H9 (cell line): ENCODE results near the gene PKIB. TPM values are rescaled to one million over a fixed set of nuclear protein-coding genes. Genes with fewer than 3 reads are reported as not detected.

Source experiments
- DNase-seq: peaks from one replicate; pipeline ENCODE4 v3.0.0-alpha.2; 2017
- H2AFZ ChIP-seq: one replicate; pipeline ENCODE4 v1.6.1; 2013; ENCODE audit warnings: mild to moderate bottlenecking, low read length, control low read depth, moderate library complexity
- H2AK5ac ChIP-seq: 2 replicates; pipeline ENCODE4 v1.6.1; 2013; ENCODE audit warnings: low read length, control low read depth, mixed read lengths; ENCODE audit not compliant: insufficient read length
- H2BK120ac ChIP-seq: one replicate; pipeline ENCODE4 v1.6.1; 2013; ENCODE audit warnings: low read depth, mild to moderate bottlenecking, low read length, control low read depth, inconsistent platforms; ENCODE audit not compliant: poor library complexity, severe bottlenecking
- H2BK12ac ChIP-seq: 2 replicates; pipeline ENCODE4 v1.6.1; 2013; ENCODE audit warnings: low read length, control low read depth, mixed read lengths, low read depth; ENCODE audit not compliant: insufficient read length
- H2BK15ac ChIP-seq: 2 replicates; pipeline ENCODE4 v1.6.1; 2013; ENCODE audit warnings: low read depth, low read length, control low read depth
- H2BK20ac ChIP-seq: one replicate; pipeline ENCODE4 v1.6.1; 2013; ENCODE audit warnings: low read depth, mild to moderate bottlenecking, low read length, control low read depth, inconsistent platforms; ENCODE audit not compliant: poor library complexity, severe bottlenecking
- H2BK5ac ChIP-seq: 2 replicates; pipeline ENCODE4 v1.6.1; 2013; ENCODE audit warnings: low read length, control low read depth, mixed read lengths; ENCODE audit not compliant: insufficient read length
- H3K14ac ChIP-seq: 2 replicates; pipeline ENCODE4 v1.6.1; 2013; ENCODE audit warnings: low read length, control low read depth; ENCODE audit not compliant: insufficient read depth
- H3K18ac ChIP-seq: 2 replicates; pipeline ENCODE4 v1.6.1; 2013; ENCODE audit warnings: low read depth, mild to moderate bottlenecking, mixed read lengths, low read length, control low read depth; ENCODE audit not compliant: insufficient read length
- H3K23ac ChIP-seq: 2 replicates; pipeline ENCODE4 v1.6.1; 2013; ENCODE audit warnings: low read length, control low read depth, mixed read lengths, low read depth; ENCODE audit not compliant: insufficient read length
- H3K23me2 ChIP-seq: 2 replicates; pipeline ENCODE4 v1.6.1; 2013; ENCODE audit warnings: low read depth, mild to moderate bottlenecking, mixed read lengths, low read length, control low read depth; ENCODE audit not compliant: insufficient read length, poor library complexity, severe bottlenecking
- H3K27ac ChIP-seq: 2 replicates; pipeline ENCODE4 v1.5.1; 2013; ENCODE audit warnings: low read length, control low read depth, mixed read lengths, low read depth; ENCODE audit not compliant: insufficient read length
- H3K27me3 ChIP-seq: 2 replicates; pipeline ENCODE4 v1.6.1; 2013; ENCODE audit warnings: low read length, control low read depth, inconsistent platforms; ENCODE audit not compliant: insufficient read depth
- H3K4ac ChIP-seq: 2 replicates; pipeline ENCODE4 v1.6.1; 2013; ENCODE audit warnings: low read depth, mild to moderate bottlenecking, control low read depth, inconsistent platforms, low read length, moderate library complexity
- H3K4me1 ChIP-seq: 2 replicates; pipeline ENCODE4 v1.6.1; 2013; ENCODE audit warnings: low read length, control low read depth, inconsistent platforms; ENCODE audit not compliant: insufficient read depth
- H3K4me2 ChIP-seq: 2 replicates; pipeline ENCODE4 v1.6.1; 2013; ENCODE audit warnings: low read length, control low read depth, mixed read lengths; ENCODE audit not compliant: insufficient read length, insufficient read depth
- H3K56ac ChIP-seq: 2 replicates; pipeline ENCODE4 v1.6.1; 2013; ENCODE audit warnings: low read depth, mild to moderate bottlenecking, mixed read lengths, low read length, control low read depth; ENCODE audit not compliant: insufficient read length
- H3K79me1 ChIP-seq: 2 replicates; pipeline ENCODE4 v1.6.1; 2013; ENCODE audit warnings: low read depth, mild to moderate bottlenecking, moderate library complexity, low read length, control low read depth, inconsistent platforms; ENCODE audit not compliant: insufficient read depth, poor library complexity, severe bottlenecking
- H3K79me2 ChIP-seq: 2 replicates; pipeline ENCODE4 v1.6.1; 2013; ENCODE audit warnings: low read length, control low read depth, inconsistent platforms; ENCODE audit not compliant: insufficient read depth
- H3K9ac ChIP-seq: 2 replicates; pipeline ENCODE4 v1.6.1; 2013; ENCODE audit warnings: low read length, control low read depth, mixed read lengths; ENCODE audit not compliant: insufficient read length; ENCODE audit errors: extremely low read depth
- H3K9me3 ChIP-seq: one replicate; pipeline ENCODE4 v1.6.1; 2013; ENCODE audit warnings: low read depth, low read length, inconsistent platforms; ENCODE audit not compliant: control insufficient read depth
- H3T11ph ChIP-seq: one replicate; pipeline ENCODE4 v1.6.1; 2013; ENCODE audit warnings: mild to moderate bottlenecking, low read length, control low read depth, inconsistent platforms
- H4K20me1 ChIP-seq: one replicate; pipeline ENCODE4 v1.6.1; 2013; ENCODE audit not compliant: control insufficient read depth, insufficient read length, insufficient read depth
- H4K5ac ChIP-seq: 2 replicates; pipeline ENCODE4 v1.6.1; 2013; ENCODE audit warnings: low read depth, mild to moderate bottlenecking, mixed read lengths, low read length, control low read depth; ENCODE audit not compliant: insufficient read length
- H4K8ac ChIP-seq: replicated peaks from 2 replicates; pipeline ENCODE4 v1.6.1; 2013; ENCODE audit warnings: low read length, control low read depth, mixed read lengths, low read depth; ENCODE audit not compliant: insufficient read length
- H4K91ac ChIP-seq: 2 replicates; pipeline ENCODE4 v1.6.1; 2013; ENCODE audit warnings: low read depth, mild to moderate bottlenecking, moderate library complexity, mixed read lengths, low read length, control low read depth; ENCODE audit not compliant: insufficient read length
- H3K27ac Mint-ChIP-seq, 3 experiments: 2 replicates in 2 of 3; 3 replicates in 1 of 3; pipeline ENCODE4 v1.8.0; 2020 to 2021; ENCODE audit warnings: mixed read lengths in 3 of 3, mild to moderate bottlenecking in 1 of 3, moderate library complexity in 1 of 3
- H3K27me3 Mint-ChIP-seq: 2 replicates; pipeline ENCODE4 v1.8.0; 2021; ENCODE audit warnings: low read depth, mild to moderate bottlenecking, moderate library complexity, mixed read lengths
- H3K36me3 Mint-ChIP-seq, 3 experiments: 2 replicates in 2 of 3; 3 replicates in 1 of 3; pipeline ENCODE4 v1.8.0; 2020 to 2021; ENCODE audit warnings: low read depth in 3 of 3, mixed read lengths in 3 of 3; ENCODE audit not compliant: insufficient read depth in 1 of 3
- H3K4me1 Mint-ChIP-seq, 2 experiments: 2 replicates each; pipeline ENCODE4 v1.8.0; 2020; ENCODE audit warnings: mixed read lengths in 2 of 2
- H3K4me3 Mint-ChIP-seq, 2 experiments: 2 replicates in 1 of 2; 3 replicates in 1 of 2; pipeline ENCODE4 v1.8.0; 2020 to 2021; ENCODE audit warnings: mild to moderate bottlenecking in 2 of 2, mixed read lengths in 2 of 2, moderate library complexity in 1 of 2
- H3K9me3 Mint-ChIP-seq, 2 experiments: 2 replicates in 1 of 2; 3 replicates in 1 of 2; pipeline ENCODE4 v1.8.0; 2020; ENCODE audit warnings: mild to moderate bottlenecking in 2 of 2, mixed read lengths in 2 of 2, moderate library complexity in 1 of 2
- WGBS: extraction: QIAGEN DNeasy Blood & Tissue Kit; methylation state at CpG from one replicate; pipeline ENCODE4 v1.1.7; 2013; ENCODE audit warnings: missing lambda C conversion rate, low lambda C conversion rate, mixed read lengths; ENCODE audit not compliant: insufficient read length; ENCODE audit errors: extremely low coverage; 5-methylcytosine and 5-hydroxymethylcytosine counted together
- total RNA-seq: library from RNA; stranded (reverse); gene quantifications from 2 replicates; pipeline ENCODE4 v1.2.1, GENCODE V29; 2021
- TF ChIP-seq, protein P1 (sequence below): fragments of 200-600 bp; sonication (generic); conservative IDR thresholded peaks from 3 replicates; pipeline ENCODE4 v1.8.0; 2021; ENCODE audit warnings: antibody characterized with exemption, mild to moderate bottlenecking

Gene PKIB
- total RNA-seq, 1 experiment from 2014 or later, result 46.5 TPM

DNA sequence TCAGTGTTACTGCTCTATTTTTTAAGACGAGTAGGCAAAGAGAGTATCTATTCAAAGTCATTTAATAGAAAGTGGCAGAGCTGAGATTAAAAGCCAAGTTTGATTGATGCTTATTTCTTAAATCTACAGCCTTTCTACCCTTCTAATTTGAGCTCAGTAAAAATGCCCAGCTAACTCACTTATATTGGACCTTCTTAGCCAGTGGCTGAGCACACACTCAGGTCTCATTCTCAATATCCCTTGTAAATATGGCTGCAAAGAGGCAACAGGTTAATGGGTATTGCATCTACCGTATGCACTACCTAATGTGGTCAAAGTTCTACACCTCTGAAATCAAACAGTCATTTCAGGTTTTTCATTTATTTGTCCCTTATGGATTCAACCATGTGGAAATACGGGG is 6.7 kb downstream of the PKIB start:
- TF ChIP-seq, protein P1, sequence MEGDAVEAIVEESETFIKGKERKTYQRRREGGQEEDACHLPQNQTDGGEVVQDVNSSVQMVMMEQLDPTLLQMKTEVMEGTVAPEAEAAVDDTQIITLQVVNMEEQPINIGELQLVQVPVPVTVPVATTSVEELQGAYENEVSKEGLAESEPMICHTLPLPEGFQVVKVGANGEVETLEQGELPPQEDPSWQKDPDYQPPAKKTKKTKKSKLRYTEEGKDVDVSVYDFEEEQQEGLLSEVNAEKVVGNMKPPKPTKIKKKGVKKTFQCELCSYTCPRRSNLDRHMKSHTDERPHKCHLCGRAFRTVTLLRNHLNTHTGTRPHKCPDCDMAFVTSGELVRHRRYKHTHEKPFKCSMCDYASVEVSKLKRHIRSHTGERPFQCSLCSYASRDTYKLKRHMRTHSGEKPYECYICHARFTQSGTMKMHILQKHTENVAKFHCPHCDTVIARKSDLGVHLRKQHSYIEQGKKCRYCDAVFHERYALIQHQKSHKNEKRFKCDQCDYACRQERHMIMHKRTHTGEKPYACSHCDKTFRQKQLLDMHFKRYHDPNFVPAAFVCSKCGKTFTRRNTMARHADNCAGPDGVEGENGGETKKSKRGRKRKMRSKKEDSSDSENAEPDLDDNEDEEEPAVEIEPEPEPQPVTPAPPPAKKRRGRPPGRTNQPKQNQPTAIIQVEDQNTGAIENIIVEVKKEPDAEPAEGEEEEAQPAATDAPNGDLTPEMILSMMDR, result no peak
- H2AFZ ChIP-seq, result no peak overlapping the region
- no CpG with 5 or more reads among the region's 3 CpGs for WGBS
- no peak overlapping the region for H2AK5ac ChIP-seq
- Mint-ChIP-seq H3K9me3 (no peaks in the 10 kb centered on the region), H3K36me3 (peaks cover 0 to 7% (median 2%) of the 10 kb centered on the region in 3 experiments; a peak in 4 of 7 replicates), H3K4me1 (peaks cover 0 to 3% of the 10 kb centered on the region in 2 experiments; a peak in 2 of 4 replicates), H3K4me3 (no peak overlapping the region), H3K27ac (no peak overlapping the region), H3K27me3 (peaks cover 5% of the 10 kb centered on the region)
- no peaks in the 10 kb centered on the region; the same call in 1 of the 2 replicates for H3K27me3 ChIP-seq
- H3K9me3 ChIP-seq, result no peaks in the 10 kb centered on the region
- H3K4me2 ChIP-seq, result no peak overlapping the region
- H3K27ac ChIP-seq, result no peak overlapping the region
- DNase-seq, result no peak
- no peak overlapping the region for H3T11ph ChIP-seq
- no peak overlapping the region for H4K8ac ChIP-seq
- no peak overlapping the region for H4K91ac ChIP-seq
- H2BK12ac ChIP-seq, result no peak overlapping the region
- no peak overlapping the region for H2BK5ac ChIP-seq
- H3K23me2 ChIP-seq, result no peaks in the 10 kb centered on the region
- no peak overlapping the region for H3K9ac ChIP-seq
- H4K20me1 ChIP-seq, result no peaks in the 10 kb centered on the region
- no peak overlapping the region for H3K18ac ChIP-seq
- H3K79me2 ChIP-seq, result no peaks in the 10 kb centered on the region
- no peak overlapping the region for H4K5ac ChIP-seq
- H3K56ac ChIP-seq, result no peak overlapping the region
- no peak overlapping the region for H3K4ac ChIP-seq
- no peaks in the 10 kb centered on the region for H3K79me1 ChIP-seq
- H2BK20ac ChIP-seq, result no peak overlapping the region
- no peak overlapping the region for H2BK120ac ChIP-seq
- no peaks in the 10 kb centered on the region for H3K4me1 ChIP-seq
- no peak overlapping the region for H2BK15ac ChIP-seq
- no peak overlapping the region for H3K14ac ChIP-seq
- H3K23ac ChIP-seq, result no peak overlapping the region
